IPS-NIHi7 (cell line): Measurements from ENCODE around the gene PIBF1.

Experiments
- DNase-seq: peaks from one replicate; pipeline ENCODE4 v3.0.0; 2012; ENCODE audit warnings: mixed read lengths; ENCODE audit errors: extremely low spot score

Gene PIBF1

GRCh38 chr13:73059460-73060250 lies 277.7 kb downstream of the PIBF1 start:
- DNase-seq, result peak; percentile 70

GRCh38 chr13:73060251-73061160 lies 278.6 kb downstream of the PIBF1 start:
- peak; percentile 28 for DNase-seq

- DNase-seq, result no peak
Measured at GRCh38 chr13:73061473-73061872, 279.5 kb downstream of the PIBF1 start.

DNA sequence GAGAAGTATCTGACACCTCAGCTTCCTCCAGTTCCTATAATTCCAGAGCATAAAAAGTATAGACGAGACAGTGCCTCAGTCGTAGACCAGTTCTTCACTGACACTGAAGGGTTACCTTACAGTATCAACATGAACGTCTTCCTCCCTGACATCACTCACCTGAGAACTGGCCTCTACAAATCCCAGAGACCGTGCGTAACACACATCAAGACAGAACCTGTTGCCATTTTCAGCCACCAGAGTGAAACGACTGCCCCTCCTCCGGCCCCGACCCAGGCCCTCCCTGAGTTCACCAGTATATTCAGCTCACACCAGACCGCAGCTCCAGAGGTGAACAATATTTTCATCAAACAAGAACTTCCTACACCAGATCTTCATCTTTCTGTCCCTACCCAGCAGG lies 279.9 kb downstream of the PIBF1 start:
- DNase-seq, result no peak

DNA sequence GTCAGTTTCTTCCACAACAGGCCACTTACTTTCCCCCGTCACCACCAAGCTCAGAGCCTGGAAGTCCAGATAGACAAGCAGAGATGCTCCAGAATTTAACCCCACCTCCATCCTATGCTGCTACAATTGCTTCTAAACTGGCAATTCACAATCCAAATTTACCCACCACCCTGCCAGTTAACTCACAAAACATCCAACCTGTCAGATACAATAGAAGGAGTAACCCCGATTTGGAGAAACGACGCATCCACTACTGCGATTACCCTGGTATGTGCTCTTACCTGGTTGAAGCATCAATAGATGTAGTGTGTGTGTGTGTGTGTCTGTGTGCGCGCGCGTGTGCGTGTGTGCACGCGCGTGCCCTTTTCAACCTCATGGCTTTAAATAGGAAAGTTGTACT lies 280.5 kb downstream of the PIBF1 start:
- DNase-seq, result no peak

DNA sequence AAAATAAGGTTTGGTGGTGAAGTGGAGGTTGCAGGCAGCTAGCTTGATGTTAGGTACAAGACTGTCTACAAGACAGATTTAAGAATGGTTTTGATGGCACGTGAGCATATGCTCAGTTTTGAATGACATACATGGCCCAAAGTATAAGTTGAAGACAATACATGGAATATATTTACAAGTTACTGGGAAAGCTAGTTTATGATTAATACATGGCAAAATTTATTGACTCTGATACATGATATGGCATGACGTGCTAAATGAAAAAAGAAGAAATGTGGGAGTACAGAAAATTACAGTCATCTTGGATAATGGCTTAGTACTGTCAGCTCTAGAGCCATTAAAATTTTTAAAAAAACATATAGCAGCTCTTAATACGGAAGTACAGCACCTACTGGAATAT lies 281.2 kb downstream of the PIBF1 start:
- DNase-seq, result no peak

GRCh38 chr13:73065036-73065435 lies 283.1 kb downstream of the PIBF1 start:
- DNase-seq, result no peak

DNA sequence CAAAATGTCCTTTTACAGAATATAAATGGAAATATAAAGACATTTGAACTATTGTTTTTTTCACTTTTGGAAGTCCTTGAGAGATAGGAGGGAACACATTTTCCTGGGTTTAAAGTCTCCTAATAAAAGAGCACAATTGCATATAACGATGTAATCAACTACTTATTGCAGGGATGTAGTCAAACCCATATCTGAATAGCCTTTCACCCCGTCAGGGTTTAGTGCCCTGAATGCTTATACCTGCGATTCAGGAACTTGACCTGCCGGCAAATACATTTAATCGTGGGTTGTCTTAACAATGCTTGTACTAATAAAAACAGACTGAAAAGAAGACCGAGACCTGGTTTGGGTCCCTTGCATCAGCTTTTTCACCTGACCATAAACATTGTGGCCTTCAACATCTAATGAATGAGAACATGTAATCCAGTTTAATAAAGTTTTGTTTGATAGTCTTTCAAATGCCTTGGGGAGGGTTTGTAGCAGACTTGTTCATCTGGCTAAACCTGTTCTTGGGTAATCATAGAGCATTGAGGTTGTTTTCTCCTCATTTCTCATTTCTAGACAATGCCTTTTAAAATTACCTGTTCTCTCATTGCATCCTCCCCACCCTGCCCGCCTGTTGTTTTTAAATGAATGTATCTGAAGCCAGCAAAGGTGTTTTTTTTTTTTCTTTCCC lies 283.9 kb downstream of the PIBF1 start:
- DNase-seq, result no peak
